Suprapubic skin (tissue), 3 donors: Measurements from ENCODE around the gene TCF7.

Experiments
- EP300 ChIP-seq: sonication (generic); formaldehyde crosslinking; IDR thresholded peaks from one replicate; pipeline ENCODE4 v1.6.1; 2017; ENCODE audit warnings: antibody characterized with exemption
- TF ChIP-seq, protein P1 (sequence below), 2 donors: fragments of 200-600 bp in 1 of 2; fragments of 450-650 bp in 1 of 2; sonication (generic) in 1 of 2; IDR thresholded peaks; one replicate each; pipeline ENCODE4 v1.5.1; 2016 to 2019; ENCODE audit warnings: antibody characterized with exemption in 2 of 2, mild to moderate bottlenecking in 1 of 2, moderate library complexity in 1 of 2

DNA sequence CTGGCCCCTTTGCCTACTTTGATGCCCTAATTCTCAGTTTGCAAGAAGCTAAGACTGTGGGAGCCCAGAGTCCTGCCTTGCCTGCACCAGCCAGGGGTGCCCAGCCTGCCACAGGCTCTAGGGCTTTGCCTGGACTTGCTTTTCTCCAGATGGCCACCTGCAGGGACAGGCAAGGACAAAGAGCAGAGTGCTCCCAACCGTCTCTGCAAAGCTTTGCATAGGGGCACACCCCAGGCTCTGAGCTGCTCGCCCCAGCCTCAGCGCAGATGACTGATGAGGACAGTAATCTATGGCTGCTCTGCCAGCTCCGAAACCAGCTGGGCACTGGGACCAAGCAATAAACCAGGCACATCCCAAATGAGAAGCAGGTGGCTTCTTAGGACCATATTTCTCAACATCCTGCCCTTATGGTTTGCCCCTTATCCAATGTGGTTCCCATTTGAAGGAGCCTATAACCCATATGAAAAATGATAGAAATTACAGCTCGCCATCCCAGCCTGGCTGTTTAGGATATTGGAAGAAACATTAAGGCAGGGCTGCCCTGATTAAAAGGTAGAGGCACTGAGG is 25.4 kb upstream of the TCF7 start:
- no peak for TF ChIP-seq EP300
- TF ChIP-seq, protein P1, sequence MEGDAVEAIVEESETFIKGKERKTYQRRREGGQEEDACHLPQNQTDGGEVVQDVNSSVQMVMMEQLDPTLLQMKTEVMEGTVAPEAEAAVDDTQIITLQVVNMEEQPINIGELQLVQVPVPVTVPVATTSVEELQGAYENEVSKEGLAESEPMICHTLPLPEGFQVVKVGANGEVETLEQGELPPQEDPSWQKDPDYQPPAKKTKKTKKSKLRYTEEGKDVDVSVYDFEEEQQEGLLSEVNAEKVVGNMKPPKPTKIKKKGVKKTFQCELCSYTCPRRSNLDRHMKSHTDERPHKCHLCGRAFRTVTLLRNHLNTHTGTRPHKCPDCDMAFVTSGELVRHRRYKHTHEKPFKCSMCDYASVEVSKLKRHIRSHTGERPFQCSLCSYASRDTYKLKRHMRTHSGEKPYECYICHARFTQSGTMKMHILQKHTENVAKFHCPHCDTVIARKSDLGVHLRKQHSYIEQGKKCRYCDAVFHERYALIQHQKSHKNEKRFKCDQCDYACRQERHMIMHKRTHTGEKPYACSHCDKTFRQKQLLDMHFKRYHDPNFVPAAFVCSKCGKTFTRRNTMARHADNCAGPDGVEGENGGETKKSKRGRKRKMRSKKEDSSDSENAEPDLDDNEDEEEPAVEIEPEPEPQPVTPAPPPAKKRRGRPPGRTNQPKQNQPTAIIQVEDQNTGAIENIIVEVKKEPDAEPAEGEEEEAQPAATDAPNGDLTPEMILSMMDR (IDR thresholded peaks at IDR 0.05) = no peak
